ENCODE results near the gene PKNOX1. TPM values are rescaled to one million over a fixed set of nuclear protein-coding genes. Genes with fewer than 3 reads are reported as not detected.
"Not testable (repeated sequence)": the region's sequence is repeated elsewhere in the genome, so short reads cannot be mapped to it uniquely, and the experiment has no call there.

Gene PKNOX1
- total and polyA plus RNA-seq, 2 of the 13 experiments (the other 11 are each of a cell fraction or from before 2014, with no cell fraction given) = 7.9 to 16.2 TPM

GRCh38 chr21:42925114-42925926, 49.0 kb upstream of the PKNOX1 start, which contains the start of gene ERVH48-1:
ERVH48-1 (minus strand) TSS chr21:42925630; CDS start chr21:42919006, 6,624 bp downstream.
- Histone ChIP-seq H2AFZ (ENCODE audit: low read length) (no peak within 1 kb of the TSS), H3K9me3 (ENCODE audit: low read length) (no peaks in the 10 kb centered on the region), H3K4me3 (replicated peaks in 1 of 3; ENCODE audit: insufficient read depth in 1 of 3, low read depth in 2 of 3, low read length in 3 of 3) (no peak within 1 kb of the TSS), H3K27me3 (ENCODE audit: control insufficient read depth in 1 of 2, insufficient read depth in 2 of 2, low read length in 2 of 2) (peaks cover 0 to 1% of the 10 kb centered on the region in 2 experiments; a peak in 1 of 5 replicates), H3K36me3 (replicated peaks in 1 of 2; ENCODE audit: control insufficient read depth in 1 of 2, insufficient read depth in 2 of 2, low read length in 2 of 2) (no peaks in the 10 kb centered on the region), H3K79me2 (ENCODE audit: insufficient read depth, low read length) (no peaks in the 10 kb centered on the region), H3K4me1 (ENCODE audit: insufficient read depth, low read length) (peaks cover 14% of the 10 kb centered on the region), H4K20me1 (ENCODE audit: insufficient read depth, low read length) (no peaks in the 10 kb centered on the region), H3K4me2 (ENCODE audit: low read depth, low read length) (no peak within 1 kb of the TSS), H3K9ac (ENCODE audit: insufficient read depth, low read depth, low read length) (no peak within 1 kb of the TSS), H3K27ac (ENCODE audit: extremely low read length, insufficient read depth, low read length) (no peak within 1 kb of the TSS)
- in situ Hi-C loops (cut with HindIII; ENCODE audit: extremely low pct_ligation_motif_present, low pct_unique_long_range_greater_than_20kb) = no loop called here
- FAIRE-seq (no peak), DNase-seq (ENCODE audit: low spot score) (no peak), ATAC-seq (no peak)
- CTCF ChIA-PET (ENCODE audit: low intra/inter-chr PET ratio, low total read pairs) = no interaction called here
- TF ChIP-seq BORCS8-MEF2B (CRISPR knock-in tag; IDR thresholded peaks at IDR 0.05) = no peak
- TF ChIP-seq ZBTB38 (CRISPR knock-in tag; IDR thresholded peaks at IDR 0.05) = 0 out of 2 replicates have a peak, but pooled peaks have one; percentile 61
- BruUV-seq (replicated peaks) = no TSS peak
- POLR2A ChIA-PET = no interaction called here
- 87% methylated on average over 23 of the region's 29 CpGs for WGBS (ENCODE audit: low lambda C conversion rate)
- intact Hi-C loops (cut with micrococcal nuclease; ENCODE audit: unreplicated experiment) = no loop called here

GRCh38 chr21:42927474-42928200, 46.7 kb upstream of the PKNOX1 start:
- BruUV-seq (replicated peaks); CTCF ChIA-PET (ENCODE audit: low intra/inter-chr PET ratio, low total read pairs); H3K36me3 ChIP-seq (replicated peaks in 1 of 2; ENCODE audit: control insufficient read depth in 1 of 2, insufficient read depth in 2 of 2, low read length in 2 of 2); H3K4me3 ChIP-seq (replicated peaks in 1 of 3; ENCODE audit: insufficient read depth in 1 of 3, low read depth in 2 of 3, low read length in 3 of 3); POLR2A ChIA-PET; H3K4me2 ChIP-seq (ENCODE audit: low read depth, low read length); H3K9me3 ChIP-seq (ENCODE audit: low read length); H2AFZ ChIP-seq (ENCODE audit: low read length); in situ Hi-C loops (cut with HindIII; ENCODE audit: extremely low pct_ligation_motif_present, low pct_unique_long_range_greater_than_20kb); H3K9ac ChIP-seq (ENCODE audit: insufficient read depth, low read depth, low read length); intact Hi-C loops (cut with micrococcal nuclease; ENCODE audit: unreplicated experiment); FAIRE-seq; H3K27me3 ChIP-seq (ENCODE audit: control insufficient read depth in 1 of 2, insufficient read depth in 2 of 2, low read length in 2 of 2); H4K20me1 ChIP-seq (ENCODE audit: insufficient read depth, low read length); DNase-seq (ENCODE audit: low spot score); ATAC-seq; H3K27ac ChIP-seq (ENCODE audit: extremely low read length, insufficient read depth, low read length); H3K79me2 ChIP-seq (ENCODE audit: insufficient read depth, low read length): not testable (repeated sequence)
- H3K4me1 ChIP-seq (ENCODE audit: insufficient read depth, low read length) = peaks cover 30% of the 10 kb centered on the region
- WGBS (ENCODE audit: low lambda C conversion rate) = 84% methylated on average over 19 of the region's 23 CpGs
